ENCODE measurements around the gene RAB31.

Gene RAB31

GRCh38 chr18:9826685-9827084 is 118.6 kb downstream of the RAB31 start:
- H3K9ac ChIP-seq (ENCODE audit: low read length): no peak overlapping the region
- H2BK5ac ChIP-seq (ENCODE audit: low read depth, low read length, poor library complexity, severe bottlenecking): no peak overlapping the region
- H3K4me1 ChIP-seq (ENCODE audit: control insufficient read depth, insufficient read depth, low read depth, low read length): peaks cover 18% of the 10 kb centered on the region
- H3K36me3 ChIP-seq (ENCODE audit: control insufficient read depth in 1 of 2, insufficient read depth in 2 of 2, low read depth in 1 of 2, low read length in 2 of 2): no peaks in the 10 kb centered on the region
- H3K4ac ChIP-seq (ENCODE audit: low read depth in 1 of 2, low read length in 2 of 2): peak overlapping the region in 1 of 2 experiments; percentile 43
- H4K91ac ChIP-seq (ENCODE audit: low read length): no peak overlapping the region
- H2AK5ac ChIP-seq (ENCODE audit: low read length, severe bottlenecking): peak overlapping the region; percentile 47
- no peaks in the 10 kb centered on the region for H3K9me3 ChIP-seq (ENCODE audit: control insufficient read depth, low read length)
- H3K4me2 ChIP-seq (ENCODE audit: low read length, poor library complexity, severe bottlenecking): no peak overlapping the region
- no peak overlapping the region for H2BK120ac ChIP-seq (ENCODE audit: low read depth, low read length)
- H2BK12ac ChIP-seq (ENCODE audit: low read length in 2 of 2): peak overlapping the region in 1 of 2 experiments; percentile 81
- H3K23ac ChIP-seq (ENCODE audit: low read length in 2 of 2): no peak overlapping the region
- no peak for DNase-seq
- H2BK15ac ChIP-seq (ENCODE audit: low read depth, poor library complexity, severe bottlenecking): no peak overlapping the region
- H3K4me3 ChIP-seq (ENCODE audit: insufficient read depth in 1 of 2, low read depth in 1 of 2, low read length in 2 of 2): no peak overlapping the region
- H3K79me1 ChIP-seq (replicated peaks; ENCODE audit: low read length, poor library complexity, severe bottlenecking): peaks cover 4% of the 10 kb centered on the region
- 93% methylated on average over 4 of the region's 4 CpGs for WGBS
- no peak overlapping the region for H3K14ac ChIP-seq (ENCODE audit: low read length in 2 of 2)
- peak overlapping the region in 1 of 2 experiments; percentile 58 for H3K18ac ChIP-seq (ENCODE audit: low read depth in 1 of 2, low read length in 2 of 2)
- H3K27me3 ChIP-seq (ENCODE audit: control insufficient read depth in 1 of 2, insufficient read depth in 1 of 2, low read length in 2 of 2): no peaks in the 10 kb centered on the region
- H4K8ac ChIP-seq (ENCODE audit: low read length): no peak overlapping the region
- H3K27ac ChIP-seq (ENCODE audit: low read length, poor library complexity, severe bottlenecking): no peak overlapping the region
- no peak overlapping the region for H2AFZ ChIP-seq (ENCODE audit: low read depth, low read length)

GRCh38 chr18:9827211-9827792 is 119.2 kb downstream of the RAB31 start:
- Histone ChIP-seq H4K8ac (ENCODE audit: low read length) (no peak overlapping the region), H3K23ac (ENCODE audit: low read length in 2 of 2) (no peak overlapping the region), H2BK12ac (ENCODE audit: low read length in 2 of 2) (peak overlapping the region in 1 of 2 experiments; percentile 75), H3K18ac (ENCODE audit: low read depth in 1 of 2, low read length in 2 of 2) (peak overlapping the region; percentile 14 to 54), H3K9me3 (ENCODE audit: control insufficient read depth, low read length) (no peaks in the 10 kb centered on the region), H2AK5ac (ENCODE audit: low read length, severe bottlenecking) (peak overlapping the region; percentile 40), H2BK15ac (ENCODE audit: low read depth, poor library complexity, severe bottlenecking) (no peak overlapping the region), H3K79me1 (replicated peaks; ENCODE audit: low read length, poor library complexity, severe bottlenecking) (peaks cover 4% of the 10 kb centered on the region), H3K9ac (ENCODE audit: low read length) (no peak overlapping the region), H3K4me2 (ENCODE audit: low read length, poor library complexity, severe bottlenecking) (no peak overlapping the region), H3K27me3 (ENCODE audit: control insufficient read depth in 1 of 2, insufficient read depth in 1 of 2, low read length in 2 of 2) (no peaks in the 10 kb centered on the region), H2BK120ac (ENCODE audit: low read depth, low read length) (no peak overlapping the region), H2AFZ (ENCODE audit: low read depth, low read length) (no peak overlapping the region), H4K91ac (ENCODE audit: low read length) (no peak overlapping the region), H3K4me1 (ENCODE audit: control insufficient read depth, insufficient read depth, low read depth, low read length) (peaks cover 18% of the 10 kb centered on the region), H2BK5ac (ENCODE audit: low read depth, low read length, poor library complexity, severe bottlenecking) (no peak overlapping the region), H3K14ac (ENCODE audit: low read length in 2 of 2) (no peak overlapping the region), H3K36me3 (ENCODE audit: control insufficient read depth in 1 of 2, insufficient read depth in 2 of 2, low read depth in 1 of 2, low read length in 2 of 2) (peaks cover 0 to 4% of the 10 kb centered on the region in 2 experiments), H3K4ac (ENCODE audit: low read depth in 1 of 2, low read length in 2 of 2) (peak overlapping the region in 1 of 2 experiments; percentile 9), H3K27ac (ENCODE audit: low read length, poor library complexity, severe bottlenecking) (no peak overlapping the region), H3K4me3 (ENCODE audit: insufficient read depth in 1 of 2, low read depth in 1 of 2, low read length in 2 of 2) (no peak overlapping the region)
- DNase-seq: no peak
- WGBS: 90% methylated on average over 6 of the region's 7 CpGs

- peak overlapping the region; percentile 36 to 91 for H3K4ac ChIP-seq (ENCODE audit: low read depth in 1 of 2, low read length in 2 of 2)
- no peak overlapping the region for H3K23ac ChIP-seq (ENCODE audit: low read length in 2 of 2)
- H3K27me3 ChIP-seq (ENCODE audit: control insufficient read depth in 1 of 2, insufficient read depth in 1 of 2, low read length in 2 of 2): no peaks in the 10 kb centered on the region
- peak overlapping the region; percentile 22 for H3K27ac ChIP-seq (ENCODE audit: low read length, poor library complexity, severe bottlenecking)
- H2AK5ac ChIP-seq (ENCODE audit: low read length, severe bottlenecking): no peak overlapping the region
- 53% methylated on average over 14 of the region's 14 CpGs for WGBS
- peak; percentile 99 for DNase-seq
- H4K91ac ChIP-seq (ENCODE audit: low read length): peak overlapping the region; percentile 72
- peak overlapping the region in 1 of 2 experiments; percentile 41 for H3K14ac ChIP-seq (ENCODE audit: low read length in 2 of 2)
- peak overlapping the region; percentile 62 for H2BK15ac ChIP-seq (ENCODE audit: low read depth, poor library complexity, severe bottlenecking)
- no peak overlapping the region for H3K4me2 ChIP-seq (ENCODE audit: low read length, poor library complexity, severe bottlenecking)
- no peak overlapping the region for H2AFZ ChIP-seq (ENCODE audit: low read depth, low read length)
- no peaks in the 10 kb centered on the region for H3K9me3 ChIP-seq (ENCODE audit: control insufficient read depth, low read length)
- H3K4me1 ChIP-seq (ENCODE audit: control insufficient read depth, insufficient read depth, low read depth, low read length): peaks cover 18% of the 10 kb centered on the region
- H2BK120ac ChIP-seq (ENCODE audit: low read depth, low read length): peak overlapping the region; percentile 19
- peak overlapping the region; percentile 29 to 88 for H2BK12ac ChIP-seq (ENCODE audit: low read length in 2 of 2)
- H3K79me1 ChIP-seq (replicated peaks; ENCODE audit: low read length, poor library complexity, severe bottlenecking): peaks cover 4% of the 10 kb centered on the region
- peaks cover 2 to 7% of the 10 kb centered on the region in 2 experiments for H3K36me3 ChIP-seq (ENCODE audit: control insufficient read depth in 1 of 2, insufficient read depth in 2 of 2, low read depth in 1 of 2, low read length in 2 of 2)
- H3K9ac ChIP-seq (ENCODE audit: low read length): peak overlapping the region; percentile 16
- H3K18ac ChIP-seq (ENCODE audit: low read depth in 1 of 2, low read length in 2 of 2): peak overlapping the region; percentile 23 to 93
- peak overlapping the region in 1 of 2 experiments; percentile 2 for H3K4me3 ChIP-seq (ENCODE audit: insufficient read depth in 1 of 2, low read depth in 1 of 2, low read length in 2 of 2)
- H4K8ac ChIP-seq (ENCODE audit: low read length): peak overlapping the region; percentile 38
- no peak overlapping the region for H2BK5ac ChIP-seq (ENCODE audit: low read depth, low read length, poor library complexity, severe bottlenecking)
These were observed 119.8 kb downstream of the RAB31 start for GRCh38 chr18:9827793-9828505.

Data from mesenchymal stem cell (in vitro differentiated cells and primary cell).